Mucosa of descending colon (tissue), 3 donors: Measurements from ENCODE around the gene GPR26. TPM values are rescaled to one million over a fixed set of nuclear protein-coding genes. Genes with fewer than 3 reads are reported as not detected.

ENCODE experiments used
- ATAC-seq: fragments of 200-7000 bp; cut with Tn5 transposase; one replicate; pipeline ENCODE4 v1.9.1; 2020; ENCODE audit warnings: mild to moderate bottlenecking, moderate library complexity
- DNase-seq, 3 donors: peaks; one replicate each; pipeline ENCODE4 v3.0.0-alpha.2; 2020
- H3K36me3 ChIP-seq: fragments of 200-600 bp; one replicate; pipeline ENCODE4 v1.8.0; 2021; ENCODE audit warnings: low read depth, mild to moderate bottlenecking
- H3K4me1 ChIP-seq: fragments of 200-600 bp; one replicate; pipeline ENCODE4 v1.8.0; 2021; ENCODE audit warnings: low read depth, mild to moderate bottlenecking
- H3K4me3 ChIP-seq: fragments of 200-600 bp; one replicate; pipeline ENCODE4 v1.8.0; 2021; ENCODE audit warnings: mild to moderate bottlenecking
- H3K9me3 ChIP-seq: fragments of 200-600 bp; one replicate; pipeline ENCODE4 v1.8.0; 2021; ENCODE audit warnings: mild to moderate bottlenecking
- intact Hi-C, 2 donors: fragments of 100-400 bp; cut with DNase I in 1 of 2; cut with micrococcal nuclease in 1 of 2; formaldehyde crosslinking; loops; one replicate each; pipeline versions ENCODE4 v1.11.0 to v1.11.1; 2022; cut with DNase I, micrococcal nuclease
- long read RNA-seq, 2 donors: library from polyadenylated mRNA; unstranded; transcript quantifications; one replicate each; pipeline ENCODE4 v2.0.0, GENCODE V29; 2019 to 2021
- total RNA-seq, 3 donors: library from RNA; stranded (reverse); fragmentation: NEBNext Ultra II Directional in 2 of 3; extraction: Animal tissue kit (Norgen Biotek cat#: 25700) in 2 of 3; gene quantifications; one replicate each; pipeline versions ENCODE4 v1.2.1 to v1.2.4, GENCODE V29; 2021 to 2023
- TF ChIP-seq, protein P1 (sequence below): fragments of 200-600 bp; IDR thresholded peaks from one replicate; pipeline ENCODE4 v1.8.0; 2022; ENCODE audit warnings: antibody characterized with exemption, mild to moderate bottlenecking
- donor health status: DM: no; HTN: no; CAD: no; lungs with moderate emphysema.
- donor health status: DM: no; HTN: no; CAD: no.
- donor health status: DM: no; HTN: yes; CAD: no.

GPR26 gene
- not detected for total RNA-seq
- long read RNA-seq, donor 1, result 0 reads
- long read RNA-seq, donor 2, result 0 reads

DNA sequence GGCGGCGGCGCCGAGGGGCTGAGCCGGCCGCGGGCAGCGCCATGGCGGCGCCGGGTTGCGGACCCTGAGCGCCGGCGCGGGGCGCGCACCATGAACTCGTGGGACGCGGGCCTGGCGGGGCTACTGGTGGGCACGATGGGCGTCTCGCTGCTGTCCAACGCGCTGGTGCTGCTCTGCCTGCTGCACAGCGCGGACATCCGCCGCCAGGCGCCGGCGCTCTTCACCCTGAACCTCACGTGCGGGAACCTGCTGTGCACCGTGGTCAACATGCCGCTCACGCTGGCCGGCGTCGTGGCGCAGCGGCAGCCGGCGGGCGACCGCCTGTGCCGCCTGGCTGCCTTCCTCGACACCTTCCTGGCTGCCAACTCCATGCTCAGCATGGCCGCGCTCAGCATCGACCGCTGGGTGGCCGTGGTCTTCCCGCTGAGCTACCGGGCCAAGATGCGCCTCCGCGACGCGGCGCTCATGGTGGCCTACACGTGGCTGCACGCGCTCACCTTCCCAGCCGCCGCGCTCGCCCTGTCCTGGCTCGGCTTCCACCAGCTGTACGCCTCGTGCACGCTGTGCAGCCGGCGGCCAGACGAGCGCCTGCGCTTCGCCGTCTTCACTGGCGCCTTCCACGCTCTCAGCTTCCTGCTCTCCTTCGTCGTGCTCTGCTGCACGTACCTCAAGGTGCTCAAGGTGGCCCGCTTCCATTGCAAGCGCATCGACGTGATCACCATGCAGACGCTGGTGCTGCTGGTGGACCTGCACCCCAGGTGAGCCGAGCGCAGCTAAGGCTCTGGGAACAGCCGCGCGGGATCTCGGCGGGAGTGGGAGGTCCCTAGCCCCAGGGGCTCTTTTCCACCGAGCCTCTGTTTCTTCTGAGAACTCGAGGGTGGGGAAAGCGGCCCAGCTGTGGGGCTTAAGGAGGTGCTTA, at the start of gene GPR26:
TSS of gene GPR26 (plus strand) at position 38 of the 919 bp plus-strand sequence. CDS start at position 91, 53 bp downstream.
- intact Hi-C loops, result no loop called here
- H3K4me3 ChIP-seq, result no peak within 1 kb of the TSS
- ATAC-seq (no peak), DNase-seq (no peak)
- TF ChIP-seq, protein P1, sequence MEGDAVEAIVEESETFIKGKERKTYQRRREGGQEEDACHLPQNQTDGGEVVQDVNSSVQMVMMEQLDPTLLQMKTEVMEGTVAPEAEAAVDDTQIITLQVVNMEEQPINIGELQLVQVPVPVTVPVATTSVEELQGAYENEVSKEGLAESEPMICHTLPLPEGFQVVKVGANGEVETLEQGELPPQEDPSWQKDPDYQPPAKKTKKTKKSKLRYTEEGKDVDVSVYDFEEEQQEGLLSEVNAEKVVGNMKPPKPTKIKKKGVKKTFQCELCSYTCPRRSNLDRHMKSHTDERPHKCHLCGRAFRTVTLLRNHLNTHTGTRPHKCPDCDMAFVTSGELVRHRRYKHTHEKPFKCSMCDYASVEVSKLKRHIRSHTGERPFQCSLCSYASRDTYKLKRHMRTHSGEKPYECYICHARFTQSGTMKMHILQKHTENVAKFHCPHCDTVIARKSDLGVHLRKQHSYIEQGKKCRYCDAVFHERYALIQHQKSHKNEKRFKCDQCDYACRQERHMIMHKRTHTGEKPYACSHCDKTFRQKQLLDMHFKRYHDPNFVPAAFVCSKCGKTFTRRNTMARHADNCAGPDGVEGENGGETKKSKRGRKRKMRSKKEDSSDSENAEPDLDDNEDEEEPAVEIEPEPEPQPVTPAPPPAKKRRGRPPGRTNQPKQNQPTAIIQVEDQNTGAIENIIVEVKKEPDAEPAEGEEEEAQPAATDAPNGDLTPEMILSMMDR, result no peak
- H3K4me1 ChIP-seq, result no peaks in the 10 kb centered on the region
- H3K9me3 ChIP-seq, result no peaks in the 10 kb centered on the region
- H3K36me3 ChIP-seq, result no peaks in the 10 kb centered on the region

GRCh38 chr10:123618224-123618623, 47.9 kb upstream of the GPR26 start:
- Histone ChIP-seq H3K9me3 (no peaks in the 10 kb centered on the region), H3K36me3 (no peaks in the 10 kb centered on the region), H3K4me3 (no peak overlapping the region), H3K4me1 (no peaks in the 10 kb centered on the region)
- DNase-seq (no peak), ATAC-seq (no peak)
- TF ChIP-seq, protein P1, result no peak
- intact Hi-C loops, result no loop called here

DNA sequence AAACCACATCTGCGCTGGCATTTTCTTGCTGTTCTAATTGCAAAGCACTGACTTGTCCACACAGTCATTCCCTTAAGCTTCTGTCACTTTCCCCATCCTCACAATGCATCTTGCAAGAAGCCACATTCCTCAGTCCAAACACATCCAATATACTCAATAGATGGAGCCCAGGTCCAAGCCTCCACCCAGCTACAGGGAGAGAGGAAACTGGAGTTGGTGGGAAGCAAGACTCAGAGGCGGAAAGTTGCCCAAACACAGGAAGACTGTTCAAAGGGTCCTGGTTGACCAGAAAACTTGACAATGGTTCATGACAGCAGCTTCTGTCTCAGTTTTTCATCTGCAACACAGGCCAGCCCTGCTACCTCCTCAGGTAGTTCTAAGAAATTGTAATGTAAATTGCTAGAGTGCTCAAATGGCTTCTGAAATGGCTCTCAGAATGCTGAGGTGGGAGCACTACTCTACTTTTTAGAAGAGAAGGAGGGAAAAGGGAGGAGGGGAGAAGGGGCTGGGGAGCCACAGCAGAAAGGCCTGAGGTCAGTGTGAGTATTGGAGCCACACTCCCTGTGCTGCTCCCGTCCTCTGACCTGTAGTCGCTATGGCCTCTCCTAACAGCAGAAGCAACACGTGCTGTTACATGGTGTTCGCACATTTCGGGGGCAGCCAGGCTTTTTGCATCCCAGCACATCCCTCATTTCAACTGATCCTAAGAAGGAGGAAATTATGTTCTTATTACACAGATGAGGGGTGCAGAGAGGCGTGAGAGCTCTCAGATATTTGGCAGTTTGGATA, 46.9 kb upstream of the GPR26 start:
- no peaks in the 10 kb centered on the region for H3K9me3 ChIP-seq
- H3K36me3 ChIP-seq, result no peaks in the 10 kb centered on the region
- no peak overlapping the region for H3K4me3 ChIP-seq
- H3K4me1 ChIP-seq, result no peaks in the 10 kb centered on the region
- DNase-seq (no peak), ATAC-seq (no peak)
- intact Hi-C loops, result no loop called here
- TF ChIP-seq, protein P1, result no peak

GRCh38 chr10:123620621-123621020, 45.5 kb upstream of the GPR26 start:
- no peak for ATAC-seq
- intact Hi-C loops, result no loop called here

GRCh38 chr10:123621492-123621891, 44.7 kb upstream of the GPR26 start:
- DNase-seq (no peak), ATAC-seq (no peak)
- intact Hi-C loops, result no loop called here
- H3K4me3 ChIP-seq, result no peak overlapping the region
- H3K36me3 ChIP-seq, result no peaks in the 10 kb centered on the region
- TF ChIP-seq, protein P1, result no peak
- H3K9me3 ChIP-seq, result no peaks in the 10 kb centered on the region
- H3K4me1 ChIP-seq, result no peaks in the 10 kb centered on the region

More at GRCh38 chr10:123620621-123621020, 45.5 kb upstream of the GPR26 start:
- Histone ChIP-seq H3K4me1 (no peaks in the 10 kb centered on the region), H3K36me3 (no peaks in the 10 kb centered on the region), H3K9me3 (no peaks in the 10 kb centered on the region), H3K4me3 (no peak overlapping the region)
- DNase-seq, result no peak
- TF ChIP-seq, protein P1, result no peak
